HepG2 (cell line): ENCODE measurements around the gene PCBD1. TPM values are rescaled to one million over a fixed set of nuclear protein-coding genes. Genes with fewer than 3 reads are reported as not detected.

Source experiments
- ATAC-seq: fragments of 200-7000 bp; cut with Tn5 transposase; 3 replicates; pipeline ENCODE4 v1.9.1; 2020; ENCODE audit warnings: mild to moderate bottlenecking, moderate library complexity
- BruUV-seq: library from RNA; stranded (reverse); fragments of 400-500 nt; replicated peaks from 2 replicates; lab custom pipeline; 2021; lab: Mats Ljungman, UMichigan
- CTCF ChIA-PET: fragments of 300-600 bp; formaldehyde crosslinking; extraction: SDS; loops from one replicate; lab custom pipeline; 2021; ENCODE audit warnings: low total read pairs, inconsistent platforms, low intra/inter-chr PET ratio; lab: Yijun Ruan, JAX
- POLR2A ChIA-PET: fragments of 350-600 bp; sonication (Branson Sonifier 250); formaldehyde crosslinking; loops from one replicate; lab custom pipeline; 2020; ENCODE audit warnings: antibody characterized with exemption, inconsistent platforms; lab: Yijun Ruan, JAX
- DNase-seq: peaks from one replicate; pipeline ENCODE4 v3.0.0-alpha.2; 2015; ENCODE audit warnings: low spot score
- FAIRE-seq: peaks from 3 replicates; lab custom pipeline; 2011; peaks lifted over from hg19 to GRCh38; lab: Jason Lieb, UNC
- H2AFZ ChIP-seq: one replicate; pipeline ENCODE4 v1.6.1; 2011; ENCODE audit warnings: low read length, inconsistent platforms
- H3K27ac ChIP-seq: fragments of 300-600 bp; 3 replicates; pipeline ENCODE4 v1.8.0; 2011; ENCODE audit warnings: mixed run types, mild to moderate bottlenecking, mixed read lengths, low read length, inconsistent platforms; ENCODE audit not compliant: insufficient read depth; ENCODE audit errors: extremely low read length
- H3K27me3 ChIP-seq, 2 experiments: fragments of 200-600 bp in 1 of 2; 2 replicates in 1 of 2; 3 replicates in 1 of 2; pipeline versions ENCODE4 v1.6.0 to v1.8.0; 2011; ENCODE audit warnings: low read length in 2 of 2, mild to moderate bottlenecking in 2 of 2, moderate library complexity in 2 of 2, inconsistent platforms in 1 of 2; ENCODE audit not compliant: insufficient read depth in 2 of 2, control insufficient read depth in 1 of 2
- H3K36me3 ChIP-seq, 2 experiments: fragments of 200-600 bp in 1 of 2; replicated peaks in 1 of 2; 2 replicates in 1 of 2; 3 replicates in 1 of 2; pipeline versions ENCODE4 v1.5.1 to v1.8.0; 2011; ENCODE audit warnings: low read length in 2 of 2, inconsistent platforms in 1 of 2; ENCODE audit not compliant: insufficient read depth in 2 of 2, control insufficient read depth in 1 of 2
- H3K4me1 ChIP-seq: 2 replicates; pipeline ENCODE4 v1.5.1; 2012; ENCODE audit warnings: low read length, inconsistent platforms; ENCODE audit not compliant: insufficient read depth
- H3K4me2 ChIP-seq: 2 replicates; pipeline ENCODE4 v1.6.0; 2011; ENCODE audit warnings: low read depth, low read length, inconsistent platforms
- H3K4me3 ChIP-seq, 3 experiments: fragments of 200-600 bp in 1 of 3; sonication (generic), shearing (Covaris generic) in 1 of 3; replicated peaks in 1 of 3; 2 replicates each; pipeline ENCODE4 v1.5.1; 2011 to 2016; ENCODE audit warnings: low read length in 3 of 3, inconsistent platforms in 2 of 3, low read depth in 2 of 3, mild to moderate bottlenecking in 2 of 3, control low read depth in 1 of 3, mixed read lengths in 1 of 3; ENCODE audit not compliant: insufficient read depth in 1 of 3
- H3K79me2 ChIP-seq: one replicate; pipeline ENCODE4 v1.6.1; 2011; ENCODE audit warnings: low read length, inconsistent platforms; ENCODE audit not compliant: insufficient read depth
- H3K9ac ChIP-seq: 2 replicates; pipeline ENCODE4 v1.6.0; 2011; ENCODE audit warnings: mild to moderate bottlenecking, low read depth, low read length, inconsistent platforms; ENCODE audit not compliant: insufficient read depth
- H3K9me3 ChIP-seq: 2 replicates; pipeline ENCODE4 v1.5.1; 2012; ENCODE audit warnings: mild to moderate bottlenecking, low read length
- H4K20me1 ChIP-seq: 2 replicates; pipeline ENCODE4 v1.6.0; 2011; ENCODE audit warnings: inconsistent platforms, mild to moderate bottlenecking, low read length, moderate library complexity; ENCODE audit not compliant: insufficient read depth
- JARID2 ChIP-seq: sonication (generic); formaldehyde crosslinking; IDR thresholded peaks from 2 replicates; pipeline ENCODE4 v1.8.1; 2023; ENCODE audit warnings: missing genetic modification reagents, inconsistent platforms; ENCODE audit not compliant: insufficient replicate concordance
- PRMT3 ChIP-seq: sonication (generic); formaldehyde crosslinking; IDR thresholded peaks from 2 replicates; pipeline ENCODE4 v1.8.1; 2022; ENCODE audit warnings: low read depth, mild to moderate bottlenecking, moderate library complexity, missing genetic modification reagents, borderline replicate concordance
- RARG ChIP-seq: sonication (generic); formaldehyde crosslinking; IDR thresholded peaks from 2 replicates; pipeline ENCODE4 v1.4.0; 2020; ENCODE audit warnings: low read depth, mild to moderate bottlenecking, missing genetic modification reagents
- ZFP1 ChIP-seq: IDR thresholded peaks from 2 replicates; pipeline ENCODE4 v1.6.1; 2016
- ZKSCAN8 ChIP-seq: IDR thresholded peaks from 2 replicates; pipeline ENCODE4 v1.6.1; 2016; ENCODE audit warnings: borderline replicate concordance, missing genetic modification reagents, missing compliant biosample characterization
- ZMYM4 ChIP-seq: sonication (generic); formaldehyde crosslinking; IDR thresholded peaks from 2 replicates; pipeline ENCODE4 v1.8.1; 2023; ENCODE audit warnings: mild to moderate bottlenecking, missing genetic modification reagents
- ZNF616 ChIP-seq: sonication (generic); formaldehyde crosslinking; IDR thresholded peaks from 2 replicates; pipeline ENCODE4 v1.5.0; 2020; ENCODE audit warnings: low read depth, mild to moderate bottlenecking, missing genetic modification reagents
- ZNF703 ChIP-seq: sonication (generic); formaldehyde crosslinking; IDR thresholded peaks from 2 replicates; pipeline ENCODE4 v1.5.1; 2020; ENCODE audit warnings: missing genetic modification reagents, mild to moderate bottlenecking, moderate library complexity, borderline replicate concordance
- ZNF879 ChIP-seq: sonication (generic); formaldehyde crosslinking; IDR thresholded peaks from 2 replicates; pipeline ENCODE4 v1.8.1; 2023; ENCODE audit warnings: missing genetic modification reagents
- WGBS: methylation state at CpG from one replicate; pipeline ENCODE4 v1.1.6; 2017; ENCODE audit warnings: low lambda C conversion rate; 5-methylcytosine and 5-hydroxymethylcytosine counted together
- in situ Hi-C: cut with HindIII; loops from 2 replicates; pipeline ENCODE4 v1.10.0; 2017; ENCODE audit warnings: low pct_unique_long_range_greater_than_20kb; ENCODE audit not compliant: extremely low pct_ligation_motif_present
- intact Hi-C: fragments of 100-400 bp; cut with micrococcal nuclease; formaldehyde crosslinking; loops from one replicate; pipeline ENCODE4 v1.10.0; 2022; ENCODE audit not compliant: unreplicated experiment
- polyA plus RNA-seq, 8 experiments: library from polyadenylated mRNA; depleted of rRNA in 3 of 8; stranded (reverse) in 7 of 8; unstranded in 1 of 8; fragments of >200 nt; fragmentation: Illumina TruSeq in 4 of 8; extraction: Trizol in 4 of 8; gene quantifications; 2 replicates each; pipeline versions ENCODE4 v1.2.1 to v1.2.3, GENCODE V29; 2011 to 2016; ENCODE audit warnings: low read depth in 4 of 8, missing spikeins in 1 of 8, mixed read lengths in 1 of 8; ENCODE audit not compliant: insufficient read depth in 1 of 8
- total RNA-seq, 5 experiments: library from RNA; depleted of rRNA; stranded (reverse); fragments of >200 nt; fragmentation: Illumina TruSeq; extraction: Trizol; gene quantifications; 2 replicates each; pipeline ENCODE4 v1.2.3, GENCODE V29; 2016; ENCODE audit warnings: low read depth in 1 of 5
- TF ChIP-seq, protein P1 (sequence below): sonication (generic); formaldehyde crosslinking; IDR thresholded peaks from one replicate; pipeline ENCODE4 v1.5.1; 2020; ENCODE audit warnings: mild to moderate bottlenecking, missing genetic modification reagents; ENCODE audit errors: not compliant biosample characterization

PCBD1 gene
- total and polyA plus RNA-seq, 2 of the 13 experiments (the other 11 are each of a cell fraction or from before 2014, with no cell fraction given), result 95.3 to 168 TPM

GRCh38 chr10:70934701-70935100, 46.3 kb upstream of the PCBD1 start:
- in situ Hi-C loops (no loop called here), intact Hi-C loops (no loop called here)
- no peak overlapping the region for H3K4me3 ChIP-seq
- no peak overlapping the region for H2AFZ ChIP-seq
- no peak for DNase-seq
- no peak overlapping the region for H3K27ac ChIP-seq
- no peak overlapping the region for H3K9ac ChIP-seq
- BruUV-seq, result no TSS peak
- no peaks in the 10 kb centered on the region for H4K20me1 ChIP-seq
- 0% methylated on average over 1 of the region's 1 CpG for WGBS
- TF ChIP-seq PRMT3 (CRISPR knock-in tag), result no peak
- TF ChIP-seq ZNF879 (CRISPR knock-in tag), result no peak
- TF ChIP-seq, protein P1, sequence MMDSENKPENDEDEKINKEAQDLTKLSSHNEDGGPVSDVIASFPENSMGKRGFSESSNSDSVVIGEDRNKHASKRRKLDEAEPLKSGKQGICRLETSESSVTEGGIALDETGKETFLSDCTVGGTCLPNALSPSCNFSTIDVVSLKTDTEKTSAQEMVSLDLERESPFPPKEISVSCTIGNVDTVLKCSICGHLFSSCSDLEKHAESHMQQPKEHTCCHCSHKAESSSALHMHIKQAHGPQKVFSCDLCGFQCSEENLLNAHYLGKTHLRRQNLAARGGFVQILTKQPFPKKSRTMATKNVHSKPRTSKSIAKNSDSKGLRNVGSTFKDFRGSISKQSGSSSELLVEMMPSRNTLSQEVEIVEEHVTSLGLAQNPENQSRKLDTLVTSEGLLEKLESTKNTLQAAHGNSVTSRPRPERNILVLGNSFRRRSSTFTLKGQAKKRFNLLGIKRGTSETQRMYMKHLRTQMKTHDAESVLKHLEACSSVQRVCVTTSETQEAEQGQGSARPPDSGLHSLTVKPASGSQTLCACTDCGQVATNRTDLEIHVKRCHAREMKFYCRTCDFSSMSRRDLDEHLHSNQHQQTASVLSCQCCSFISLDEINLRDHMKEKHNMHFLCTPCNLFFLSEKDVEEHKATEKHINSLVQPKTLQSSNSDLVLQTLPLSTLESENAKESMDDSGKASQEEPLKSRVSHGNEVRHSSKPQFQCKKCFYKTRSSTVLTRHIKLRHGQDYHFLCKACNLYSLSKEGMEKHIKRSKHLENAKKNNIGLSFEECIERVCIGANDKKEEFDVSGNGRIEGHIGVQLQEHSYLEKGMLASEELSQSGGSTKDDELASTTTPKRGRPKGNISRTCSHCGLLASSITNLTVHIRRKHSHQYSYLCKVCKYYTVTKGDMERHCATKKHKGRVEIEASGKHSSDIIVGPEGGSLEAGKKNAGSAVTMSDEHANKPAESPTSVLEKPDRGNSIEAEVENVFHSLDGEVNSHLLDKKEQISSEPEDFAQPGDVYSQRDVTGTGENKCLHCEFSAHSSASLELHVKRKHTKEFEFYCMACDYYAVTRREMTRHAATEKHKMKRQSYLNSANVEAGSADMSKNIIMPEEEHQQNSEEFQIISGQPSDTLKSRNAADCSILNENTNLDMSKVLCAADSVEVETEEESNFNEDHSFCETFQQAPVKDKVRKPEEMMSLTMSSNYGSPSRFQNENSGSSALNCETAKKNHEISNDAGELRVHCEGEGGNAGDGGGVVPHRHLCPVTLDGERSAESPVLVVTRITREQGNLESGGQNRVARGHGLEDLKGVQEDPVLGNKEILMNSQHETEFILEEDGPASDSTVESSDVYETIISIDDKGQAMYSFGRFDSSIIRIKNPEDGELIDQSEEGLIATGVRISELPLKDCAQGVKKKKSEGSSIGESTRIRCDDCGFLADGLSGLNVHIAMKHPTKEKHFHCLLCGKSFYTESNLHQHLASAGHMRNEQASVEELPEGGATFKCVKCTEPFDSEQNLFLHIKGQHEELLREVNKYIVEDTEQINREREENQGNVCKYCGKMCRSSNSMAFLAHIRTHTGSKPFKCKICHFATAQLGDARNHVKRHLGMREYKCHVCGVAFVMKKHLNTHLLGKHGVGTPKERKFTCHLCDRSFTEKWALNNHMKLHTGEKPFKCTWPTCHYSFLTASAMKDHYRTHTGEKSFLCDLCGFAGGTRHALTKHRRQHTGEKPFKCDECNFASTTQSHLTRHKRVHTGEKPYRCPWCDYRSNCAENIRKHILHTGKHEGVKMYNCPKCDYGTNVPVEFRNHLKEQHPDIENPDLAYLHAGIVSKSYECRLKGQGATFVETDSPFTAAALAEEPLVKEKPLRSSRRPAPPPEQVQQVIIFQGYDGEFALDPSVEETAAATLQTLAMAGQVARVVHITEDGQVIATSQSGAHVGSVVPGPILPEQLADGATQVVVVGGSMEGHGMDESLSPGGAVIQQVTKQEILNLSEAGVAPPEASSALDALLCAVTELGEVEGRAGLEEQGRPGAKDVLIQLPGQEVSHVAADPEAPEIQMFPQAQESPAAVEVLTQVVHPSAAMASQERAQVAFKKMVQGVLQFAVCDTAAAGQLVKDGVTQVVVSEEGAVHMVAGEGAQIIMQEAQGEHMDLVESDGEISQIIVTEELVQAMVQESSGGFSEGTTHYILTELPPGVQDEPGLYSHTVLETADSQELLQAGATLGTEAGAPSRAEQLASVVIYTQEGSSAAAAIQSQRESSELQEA (CRISPR knock-in tag), result no peak
- TF ChIP-seq ZMYM4 (CRISPR knock-in tag), result no peak
- no peak for TF ChIP-seq ZKSCAN8 (CRISPR knock-in tag)
- no peak for TF ChIP-seq ZFP1 (CRISPR knock-in tag)
- no peak for TF ChIP-seq ZNF616
- TF ChIP-seq RARG (CRISPR knock-in tag), result no peak
- no peak for TF ChIP-seq JARID2 (CRISPR knock-in tag)
- TF ChIP-seq ZNF703 (CRISPR knock-in tag), result no peak
- no peaks in the 10 kb centered on the region for H3K36me3 ChIP-seq
- no peaks in the 10 kb centered on the region for H3K9me3 ChIP-seq
- ChIA-PET POLR2A (no interaction called here), CTCF (no interaction called here)
- peaks cover 23 to 94% of the 10 kb centered on the region in 2 experiments; a peak in 4 of 5 replicates for H3K27me3 ChIP-seq
- no peaks in the 10 kb centered on the region for H3K79me2 ChIP-seq
- FAIRE-seq, result no peak
- no peak for ATAC-seq
- no peaks in the 10 kb centered on the region for H3K4me1 ChIP-seq
- no peak overlapping the region for H3K4me2 ChIP-seq
